GM21526 (cell line): Measurements from ENCODE around the gene FAM13A.
A peak's percentile ranks its signal among the peaks of the same experiment; 100 is the strongest.
"Not testable (repeated sequence)": the region's sequence is repeated elsewhere in the genome, so short reads cannot be mapped to it uniquely, and the experiment has no call there.

Source experiments
- ATAC-seq: cut with Tn5 transposase; IDR thresholded peaks from one replicate; pipeline ENCODE4 v1.9.1; 2021; ENCODE audit warnings: moderate library complexity; ENCODE audit not compliant: unreplicated experiment, low FRiP score

Gene FAM13A

GRCh38 chr4:88858752-88859151 is 198.2 kb downstream of the FAM13A start:
- ATAC-seq = peak; percentile 95

GRCh38 chr4:88857588-88857987 is 199.4 kb downstream of the FAM13A start:
- ATAC-seq = no peak

GRCh38 chr4:88854481-88854880 is 202.5 kb downstream of the FAM13A start:
- ATAC-seq = no peak

- ATAC-seq = not testable (repeated sequence)
Measured at GRCh38 chr4:88853583-88853982, 203.4 kb downstream of the FAM13A start.

GRCh38 chr4:88846206-88846790 is 210.7 kb downstream of the FAM13A start:
- no peak for ATAC-seq

DNA sequence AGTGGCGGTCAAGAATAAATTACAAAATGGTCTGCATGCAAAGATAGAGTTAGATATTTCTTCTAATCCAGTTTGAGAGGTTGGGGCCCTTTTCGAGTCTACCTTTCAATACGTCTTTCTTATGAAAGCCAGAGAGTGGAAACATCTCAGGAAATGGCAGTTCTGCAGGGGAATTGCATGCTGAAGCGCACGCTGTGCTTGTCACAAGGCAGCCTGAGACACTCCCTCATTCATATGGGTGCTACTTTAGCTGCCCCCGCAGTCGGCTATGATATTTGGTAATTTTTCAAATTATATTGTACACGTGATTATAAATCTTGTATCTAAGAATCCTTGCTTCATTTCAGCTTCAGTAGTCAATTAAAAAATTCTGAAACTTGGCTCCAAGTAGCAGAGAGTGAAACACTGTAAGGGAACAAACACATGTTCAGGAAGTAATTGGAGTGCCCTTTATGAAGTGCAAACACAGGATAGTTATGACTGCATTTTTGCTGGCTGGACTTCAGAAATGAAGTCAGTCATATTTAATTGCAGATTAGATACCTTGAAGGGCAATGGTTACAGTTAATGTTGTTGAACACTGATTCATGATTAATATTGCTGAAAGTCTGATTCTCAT is 213.8 kb downstream of the FAM13A start:
- ATAC-seq = no peak

DNA sequence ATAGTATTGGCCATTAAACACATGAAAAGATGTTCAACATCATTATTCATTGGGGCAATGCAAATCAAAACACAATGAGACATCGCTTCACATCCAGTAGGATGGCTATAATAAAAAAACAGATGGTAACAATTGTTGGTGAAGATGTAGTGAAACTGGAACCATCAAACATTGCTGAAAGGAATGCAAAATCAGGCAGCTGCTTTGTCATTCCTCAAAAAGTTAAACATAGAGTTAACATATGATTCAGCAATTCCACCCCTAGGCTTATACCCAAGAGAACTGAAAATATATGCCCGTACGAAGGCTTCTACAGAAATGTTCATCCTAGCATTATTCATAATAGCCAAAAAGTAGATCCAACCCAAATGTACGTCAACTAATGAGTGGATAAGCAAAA is 215.3 kb downstream of the FAM13A start:
- no peak for ATAC-seq

GRCh38 chr4:88836216-88836615 is 220.8 kb downstream of the FAM13A start:
- ATAC-seq = no peak

- ATAC-seq = no peak
Measured at GRCh38 chr4:88831031-88831430, 226.0 kb downstream of the FAM13A start.

DNA sequence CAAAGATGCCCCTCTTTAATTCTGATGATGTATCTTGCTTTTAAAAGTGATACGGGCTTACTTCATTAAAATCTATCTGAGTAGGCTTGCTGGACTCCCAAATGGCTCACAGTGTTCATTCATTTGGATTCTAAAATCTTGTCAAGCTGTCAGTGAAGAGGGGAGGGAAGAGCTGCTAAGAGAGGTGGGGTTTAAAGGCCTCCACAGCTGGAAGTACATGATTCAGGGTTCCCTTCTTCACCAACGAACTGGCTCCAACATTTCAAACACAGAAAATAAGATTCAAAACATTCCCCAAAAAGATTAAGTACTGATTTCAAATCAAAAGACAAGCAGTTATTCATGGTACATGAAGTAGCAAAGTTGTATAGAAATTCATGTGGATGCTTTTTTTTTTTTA is 226.4 kb downstream of the FAM13A start:
- no peak for ATAC-seq

DNA sequence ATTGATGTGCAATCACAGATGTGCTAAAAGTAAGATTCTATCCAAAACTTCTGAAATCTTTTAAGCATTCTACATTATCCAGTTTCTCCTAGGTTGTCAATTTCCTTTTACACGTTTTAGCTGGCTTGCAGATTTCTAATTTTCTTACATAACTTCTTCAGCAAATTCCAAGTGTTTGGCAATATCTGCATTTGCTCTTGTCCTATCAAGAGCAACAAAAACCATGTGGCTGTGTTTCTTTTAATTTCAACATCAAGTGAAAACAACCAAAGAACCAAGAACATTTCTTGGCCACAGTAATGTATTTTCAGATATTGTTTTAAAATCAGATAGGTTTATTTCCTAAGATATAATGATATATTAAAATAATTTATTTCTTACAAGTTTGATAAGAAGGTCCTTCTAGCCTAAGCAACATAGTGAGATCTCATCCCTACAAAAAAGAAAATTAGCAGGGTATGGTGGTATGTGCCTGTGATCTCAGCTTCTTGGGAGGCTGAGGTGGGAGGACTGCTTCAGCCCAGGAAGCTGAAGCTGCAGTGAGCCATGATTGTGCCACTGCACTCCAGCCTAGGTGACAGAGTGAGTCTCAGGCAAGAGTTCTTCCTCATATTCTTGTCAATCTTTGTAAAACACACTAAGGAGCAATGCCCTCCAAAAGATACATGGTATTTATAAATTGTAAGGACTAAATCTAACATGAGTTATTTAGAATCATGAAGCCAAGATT is 228.0 kb downstream of the FAM13A start:
- ATAC-seq = no peak

DNA sequence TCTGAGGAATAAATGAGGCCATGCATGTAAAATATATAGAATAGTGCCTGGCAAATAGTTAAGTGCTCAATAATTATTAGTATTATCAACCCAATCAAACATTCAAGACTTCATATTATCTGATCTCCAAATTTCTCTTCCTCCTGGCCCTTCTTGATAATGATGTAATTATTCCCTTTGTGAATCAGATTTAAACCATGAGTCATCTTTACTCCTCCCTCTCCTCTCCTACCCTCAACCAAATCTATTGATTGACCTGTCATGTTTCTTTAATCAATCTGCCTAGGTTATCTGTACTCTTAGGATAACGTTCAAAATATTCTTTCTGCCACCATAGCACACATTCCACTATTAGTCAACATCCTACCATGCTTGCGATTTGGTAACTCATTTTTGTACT is 229.5 kb downstream of the FAM13A start:
- no peak for ATAC-seq

DNA sequence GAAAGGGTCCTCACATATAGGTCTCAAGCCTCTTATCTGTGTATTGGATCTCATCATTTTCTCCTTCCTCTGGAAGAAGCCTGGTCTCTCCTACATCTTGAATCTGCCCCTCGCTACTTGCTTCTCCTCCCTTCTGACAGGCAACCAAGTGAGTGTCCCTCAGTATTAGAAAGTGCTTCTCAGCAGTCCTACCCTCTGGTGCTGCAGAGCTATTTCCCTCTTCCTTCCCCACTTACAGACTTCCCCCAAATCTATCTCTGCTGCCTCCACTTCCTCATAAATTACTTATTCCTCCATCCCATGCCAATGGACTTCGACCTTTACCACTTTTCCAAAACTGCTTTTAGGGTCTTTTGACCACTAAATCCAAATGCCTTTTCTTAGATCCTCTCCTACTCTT is 230.2 kb downstream of the FAM13A start:
- ATAC-seq = no peak

DNA sequence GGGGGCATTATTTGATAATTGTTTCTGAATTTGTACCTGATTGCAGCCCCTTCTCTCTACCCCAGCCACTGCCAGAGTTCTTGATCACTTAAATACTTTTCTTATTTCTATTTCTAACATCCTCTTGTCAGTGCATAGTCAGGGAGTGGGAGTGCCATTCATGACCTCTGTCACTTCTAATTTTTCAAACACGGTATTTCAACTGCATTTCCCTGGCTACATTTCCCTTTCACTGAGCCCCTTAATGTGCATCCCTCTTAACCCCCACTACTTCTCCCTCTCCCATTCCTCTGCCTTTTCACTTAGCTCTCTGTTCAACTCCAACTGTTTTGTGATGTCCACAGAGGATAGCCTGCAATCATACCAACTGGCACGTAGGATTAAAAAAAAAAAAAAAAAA is 231.1 kb downstream of the FAM13A start:
- no peak for ATAC-seq

- ATAC-seq = peak; percentile 96
Measured at GRCh38 chr4:88823058-88823919, 233.7 kb downstream of the FAM13A start.

- no peak for ATAC-seq
Measured at GRCh38 chr4:88822034-88822789, 234.8 kb downstream of the FAM13A start.

DNA sequence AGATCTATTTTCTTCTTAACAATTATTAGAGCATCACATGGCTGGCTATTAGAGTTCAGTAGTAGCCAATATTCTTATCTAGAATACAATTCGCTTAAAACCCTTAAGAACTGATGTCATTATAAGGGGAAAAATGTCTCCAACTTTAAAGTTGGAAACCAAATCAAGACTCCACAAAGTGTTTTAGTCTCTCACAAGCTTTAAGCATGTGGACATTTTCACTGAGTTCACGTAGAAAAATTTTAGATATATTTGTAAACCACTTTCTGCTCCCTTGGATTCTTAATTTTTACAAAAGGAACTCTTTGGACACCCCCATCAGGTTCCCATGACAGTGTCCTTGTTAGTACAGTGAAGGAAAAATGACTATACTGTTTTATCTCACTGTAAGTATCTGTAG is 235.5 kb downstream of the FAM13A start:
- no peak for ATAC-seq

GRCh38 chr4:88820698-88821415 is 236.1 kb downstream of the FAM13A start:
- no peak for ATAC-seq

GRCh38 chr4:88819818-88820697 is 236.9 kb downstream of the FAM13A start:
- no peak for ATAC-seq
